A673 (cell line): Measurements from ENCODE around the gene MTOR. TPM values are rescaled to one million over a fixed set of nuclear protein-coding genes. Genes with fewer than 3 reads are reported as not detected.

ENCODE experiments used
- BruUV-seq: library from RNA; stranded (reverse); fragments of 400-500 nt; replicated peaks from 2 replicates; lab custom pipeline; 2021; lab: Mats Ljungman, UMichigan
- CTCF ChIA-PET: fragments of 300-600 bp; sonication (Branson Sonifier 250); formaldehyde crosslinking; loops from one replicate; lab custom pipeline; 2022; ENCODE audit warnings: antibody characterized with exemption; lab: Charles Lee
- POLR2A ChIA-PET: fragments of 300-600 bp; sonication (Branson Sonifier 250); formaldehyde crosslinking; loops from one replicate; lab custom pipeline; 2022; ENCODE audit warnings: antibody characterized with exemption; ENCODE audit not compliant: low non-redundant PET; lab: Charles Lee
- DNase-seq: peaks from one replicate; pipeline ENCODE4 v3.0.0-alpha.2; 2015; ENCODE audit warnings: low spot score
- H3K27ac ChIP-seq: fragments of 200-600 bp; sonication (generic); 2 replicates; pipeline ENCODE4 v1.5.1; 2016; ENCODE audit warnings: mixed run types, low read depth, mild to moderate bottlenecking, mixed read lengths, antibody characterized with exemption, low read length; ENCODE audit not compliant: poor library complexity, severe bottlenecking
- H3K27me3 ChIP-seq: fragments of 200-600 bp; sonication (generic); replicated peaks from 2 replicates; pipeline ENCODE4 v1.6.1; 2017; ENCODE audit warnings: mixed run types, low read depth, mild to moderate bottlenecking, mixed read lengths, antibody characterized with exemption, low read length; ENCODE audit not compliant: insufficient read depth, poor library complexity
- H3K36me3 ChIP-seq: fragments of 200-600 bp; sonication (generic); 2 replicates; pipeline ENCODE4 v1.6.1; 2016; ENCODE audit warnings: mixed run types, mild to moderate bottlenecking, mixed read lengths, antibody characterized with exemption, low read length; ENCODE audit not compliant: insufficient read depth, poor library complexity, severe bottlenecking
- H3K4me1 ChIP-seq: fragments of 200-600 bp; sonication (generic); 2 replicates; pipeline ENCODE4 v1.6.1; 2017; ENCODE audit warnings: mixed run types, mild to moderate bottlenecking, mixed read lengths, antibody characterized with exemption, low read length; ENCODE audit not compliant: insufficient read depth, poor library complexity, severe bottlenecking
- H3K4me3 ChIP-seq: fragments of 200-600 bp; sonication (generic); 2 replicates; pipeline ENCODE4 v1.5.1; 2016; ENCODE audit warnings: low read depth, mixed run types, mild to moderate bottlenecking, mixed read lengths, low read length; ENCODE audit not compliant: poor library complexity, severe bottlenecking
- H3K9me3 ChIP-seq: fragments of 200-600 bp; sonication (generic); 2 replicates; pipeline ENCODE4 v1.6.1; 2016; ENCODE audit warnings: mixed run types, low read depth, mild to moderate bottlenecking, mixed read lengths, antibody characterized with exemption, low read length; ENCODE audit not compliant: poor library complexity, severe bottlenecking
- EZH2 ChIP-seq: fragments of 200-600 bp; sonication (generic); IDR thresholded peaks from 2 replicates; pipeline ENCODE4 v1.6.1; 2017; ENCODE audit warnings: borderline replicate concordance, low read depth, mild to moderate bottlenecking, mixed read lengths, antibody characterized with exemption, low read length; ENCODE audit not compliant: poor library complexity, severe bottlenecking
- intact Hi-C: fragments of 100-400 bp; cut with micrococcal nuclease; formaldehyde crosslinking; loops from one replicate; pipeline ENCODE4 v1.10.0; 2022; ENCODE audit not compliant: unreplicated experiment
- total RNA-seq: library from RNA; stranded (reverse); gene quantifications from 2 replicates; pipeline ENCODE4 v1.2.3, GENCODE V29; 2021
- TF ChIP-seq, protein P1 (sequence below): fragments of 300-800, 200-600 bp; sonication (generic); conservative IDR thresholded peaks from 2 replicates; pipeline ENCODE4 v1.5.1; 2017; ENCODE audit warnings: low read depth, mild to moderate bottlenecking, antibody characterized with exemption, low read length, moderate library complexity, mixed read lengths

The MTOR gene
- total RNA-seq, 1 experiment from 2014 or later = 63.7 TPM

- DNase-seq = no peak
- no TSS peak for BruUV-seq
- Histone ChIP-seq H3K9me3 (no peaks in the 10 kb centered on the region), H3K27ac (no peak overlapping the region), H3K4me3 (no peak overlapping the region), H3K36me3 (peaks cover 51% of the 10 kb centered on the region), H3K4me1 (no peaks in the 10 kb centered on the region), H3K27me3 (no peaks in the 10 kb centered on the region)
- POLR2A ChIA-PET = no interaction called here
- CTCF ChIA-PET = interaction anchor here (0.6 kb wide), 2 partner anchors 102 to 730 kb away, joined by 3 read pairs; no protein-coding TSS in a partner anchor
- TF ChIP-seq, protein P1, sequence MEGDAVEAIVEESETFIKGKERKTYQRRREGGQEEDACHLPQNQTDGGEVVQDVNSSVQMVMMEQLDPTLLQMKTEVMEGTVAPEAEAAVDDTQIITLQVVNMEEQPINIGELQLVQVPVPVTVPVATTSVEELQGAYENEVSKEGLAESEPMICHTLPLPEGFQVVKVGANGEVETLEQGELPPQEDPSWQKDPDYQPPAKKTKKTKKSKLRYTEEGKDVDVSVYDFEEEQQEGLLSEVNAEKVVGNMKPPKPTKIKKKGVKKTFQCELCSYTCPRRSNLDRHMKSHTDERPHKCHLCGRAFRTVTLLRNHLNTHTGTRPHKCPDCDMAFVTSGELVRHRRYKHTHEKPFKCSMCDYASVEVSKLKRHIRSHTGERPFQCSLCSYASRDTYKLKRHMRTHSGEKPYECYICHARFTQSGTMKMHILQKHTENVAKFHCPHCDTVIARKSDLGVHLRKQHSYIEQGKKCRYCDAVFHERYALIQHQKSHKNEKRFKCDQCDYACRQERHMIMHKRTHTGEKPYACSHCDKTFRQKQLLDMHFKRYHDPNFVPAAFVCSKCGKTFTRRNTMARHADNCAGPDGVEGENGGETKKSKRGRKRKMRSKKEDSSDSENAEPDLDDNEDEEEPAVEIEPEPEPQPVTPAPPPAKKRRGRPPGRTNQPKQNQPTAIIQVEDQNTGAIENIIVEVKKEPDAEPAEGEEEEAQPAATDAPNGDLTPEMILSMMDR = no peak
- TF ChIP-seq EZH2 = no peak
- intact Hi-C loops = no loop called here
Observed at GRCh38 chr1:11216074-11216473, 46.3 kb downstream of the MTOR start.

- POLR2A ChIA-PET = no interaction called here
- no peak overlapping the region for H3K4me3 ChIP-seq
- intact Hi-C loops = no loop called here
- no peak for DNase-seq
- no peak for TF ChIP-seq EZH2
- CTCF ChIA-PET = interaction anchor here (0.6 kb wide), 2 partner anchors 102 to 730 kb away, joined by 3 read pairs; no protein-coding TSS in a partner anchor
- H3K27me3 ChIP-seq = no peaks in the 10 kb centered on the region
- BruUV-seq = no TSS peak
- no peak overlapping the region for H3K27ac ChIP-seq
- H3K36me3 ChIP-seq = peaks cover 52% of the 10 kb centered on the region
- no peaks in the 10 kb centered on the region for H3K4me1 ChIP-seq
- no peaks in the 10 kb centered on the region for H3K9me3 ChIP-seq
Observed at GRCh38 chr1:11215381-11216005, 46.9 kb downstream of the MTOR start.

GRCh38 chr1:11214698-11215380 is 47.5 kb downstream of the MTOR start:
- Histone ChIP-seq H3K36me3 (peaks cover 52% of the 10 kb centered on the region), H3K27ac (no peak overlapping the region), H3K4me3 (no peak overlapping the region), H3K4me1 (no peaks in the 10 kb centered on the region), H3K9me3 (no peaks in the 10 kb centered on the region), H3K27me3 (no peaks in the 10 kb centered on the region)
- ChIA-PET POLR2A (no interaction called here), CTCF (no interaction called here)
- BruUV-seq = no TSS peak
- DNase-seq = no peak
- intact Hi-C loops = no loop called here
- TF ChIP-seq, protein P1 = no peak
- no peak for TF ChIP-seq EZH2
